Measurements from ENCODE around the gene RESP18.
"Not testable (repeated sequence)": the region's sequence is repeated elsewhere in the genome, so short reads cannot be mapped to it uniquely, and the experiment has no call there.

- TF ChIP-seq CTCF (IDR thresholded peaks at IDR 0.05); REST (IDR thresholded peaks at IDR 0.05; ENCODE audit: low read depth, low read length); MAX (IDR thresholded peaks at IDR 0.05; ENCODE audit: low read depth); RCOR1 (IDR thresholded peaks at IDR 0.05; ENCODE audit: low read length); NFIC (IDR thresholded peaks at IDR 0.05; ENCODE audit: borderline replicate concordance); EZH2phosphoT487 (IDR thresholded peaks at IDR 0.05; ENCODE audit: borderline replicate concordance, low read depth); JUND (IDR thresholded peaks at IDR 0.05); RAD21 (IDR thresholded peaks at IDR 0.05; ENCODE audit: low read length); RFX5 (IDR thresholded peaks at IDR 0.05; ENCODE audit: low read length); TEAD4 (IDR thresholded peaks at IDR 0.05; ENCODE audit: borderline replicate concordance, insufficient read depth); ELF1 (IDR thresholded peaks at IDR 0.05); EP300 (IDR thresholded peaks at IDR 0.05; ENCODE audit: borderline replicate concordance in 1 of 2, low read depth in 1 of 2, low read length in 1 of 2); GATA2 (CRISPR knock-in tag; IDR thresholded peaks at IDR 0.05): not testable (repeated sequence)
These were observed 19.8 kb downstream of the RESP18 start for GRCh38 chr2:219312683-219313263.

Measured in SK-N-SH (cell line).